Skin epidermis (tissue), 12 donors: ENCODE measurements around the gene SERPINB8.

Source experiments
- H3K27ac ChIP-seq, 21 experiments: fragments of 200-600 bp; sonication (generic) in 11 of 21; one replicate each; pipeline ENCODE4 v1.5.0; 2020; ENCODE audit warnings: mild to moderate bottlenecking in 3 of 21, inconsistent platforms in 2 of 21, moderate library complexity in 2 of 21
- H3K4me3 ChIP-seq, 7 experiments: fragments of 200-600 bp; sonication (generic) in 2 of 7; one replicate each; pipeline ENCODE4 v1.5.0; 2020; ENCODE audit warnings: inconsistent platforms in 2 of 7, mild to moderate bottlenecking in 2 of 7, moderate library complexity in 1 of 7

The SERPINB8 gene

GRCh38 chr18:63999871-64000270, 30.0 kb downstream of the SERPINB8 start:
- Histone ChIP-seq H3K4me3 (no peak overlapping the region), H3K27ac (no peak overlapping the region)

DNA sequence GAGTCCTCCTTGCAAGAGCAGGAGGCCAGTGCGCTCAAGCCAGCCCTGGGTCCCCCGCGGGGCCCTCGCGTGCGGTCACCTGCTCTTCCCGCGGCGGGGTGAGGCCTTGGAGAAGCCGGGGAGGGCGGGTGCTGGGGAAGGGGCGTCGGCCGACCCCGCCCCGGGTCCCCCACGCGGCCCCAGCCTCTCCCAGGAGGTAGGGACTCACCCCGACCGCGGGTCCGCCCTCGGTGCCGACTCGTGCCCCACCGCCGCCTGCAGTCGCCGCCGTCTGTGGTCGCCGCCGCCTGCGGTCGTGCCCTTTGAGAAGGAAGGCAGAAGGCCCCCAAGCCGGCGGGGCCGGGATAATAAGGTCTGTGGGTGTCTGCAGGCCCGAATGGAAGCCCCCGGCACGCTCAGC, 32.7 kb downstream of the SERPINB8 start:
- no peak overlapping the region for H3K27ac ChIP-seq

DNA sequence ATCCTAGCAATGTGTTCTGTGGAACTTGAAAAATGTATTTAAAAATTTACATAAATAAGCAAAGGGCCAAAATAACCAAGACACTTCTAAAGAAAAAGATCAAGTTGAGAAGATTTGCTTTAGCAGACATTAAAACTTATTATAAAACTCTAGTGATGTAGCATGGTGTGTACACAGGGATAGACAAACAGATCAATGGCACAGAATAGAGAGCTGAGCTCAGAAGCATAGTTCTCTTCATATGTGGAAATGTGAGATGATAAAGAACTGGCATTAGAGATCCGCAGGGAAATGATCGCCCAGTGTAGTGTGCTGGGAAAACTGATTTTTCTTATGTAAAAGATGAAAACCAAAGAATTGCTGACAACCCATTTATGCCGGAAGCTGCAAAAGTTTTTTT, 39.4 kb downstream of the SERPINB8 start:
- H3K4me3 ChIP-seq, result no peak overlapping the region
- no peak overlapping the region for H3K27ac ChIP-seq

More for the DNA sequence above, 32.7 kb downstream of the SERPINB8 start:
- no peak overlapping the region for H3K4me3 ChIP-seq

- no peak overlapping the region for H3K27ac ChIP-seq
- H3K4me3 ChIP-seq, result no peak overlapping the region
These were observed 41.6 kb downstream of the SERPINB8 start for GRCh38 chr18:64011513-64011912.

- no peak overlapping the region for H3K27ac ChIP-seq
- H3K4me3 ChIP-seq, result no peak overlapping the region
These were observed 48.0 kb downstream of the SERPINB8 start for GRCh38 chr18:64017870-64018269.

DNA sequence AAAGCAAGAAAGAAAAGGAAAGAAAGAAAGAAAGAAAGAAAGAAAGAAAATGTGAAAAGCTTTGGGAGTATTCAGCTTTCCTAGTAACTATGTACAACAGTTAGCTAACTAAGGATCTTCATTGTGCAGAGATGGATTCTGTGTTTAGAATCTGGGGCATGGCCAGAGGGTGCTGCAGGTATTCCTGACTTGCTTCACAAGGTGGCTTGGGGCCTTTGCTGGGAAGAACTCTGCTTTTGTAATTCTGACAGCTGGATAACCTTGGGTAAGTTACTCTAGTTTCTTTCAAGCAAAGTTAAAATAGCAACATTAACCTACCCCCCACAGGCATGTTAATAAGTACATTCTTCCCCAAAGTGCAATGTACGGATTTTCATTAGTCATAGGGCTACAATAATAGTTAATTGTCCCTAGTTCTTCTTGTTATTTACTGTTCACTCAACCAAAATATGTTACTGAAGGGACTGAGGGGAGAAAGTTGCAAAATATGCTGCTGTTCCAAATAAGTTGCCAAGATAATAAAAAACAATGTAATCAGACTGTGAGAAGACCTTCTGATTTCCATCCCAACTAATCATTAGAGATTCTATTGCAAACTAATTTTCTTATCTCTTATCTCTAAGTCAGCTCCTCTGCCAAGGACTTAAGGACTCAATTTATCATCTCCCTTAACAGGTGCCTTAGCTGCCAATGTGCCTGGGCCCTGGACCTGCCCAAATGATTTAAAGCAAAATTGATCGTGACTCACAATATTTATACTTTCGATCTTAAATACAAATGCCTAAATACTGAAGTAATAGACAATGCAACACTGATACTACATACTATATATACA, 50.3 kb downstream of the SERPINB8 start:
- Histone ChIP-seq H3K27ac (no peak overlapping the region), H3K4me3 (no peak overlapping the region)

GRCh38 chr18:64026350-64026749, 56.5 kb downstream of the SERPINB8 start:
- Histone ChIP-seq H3K27ac (no peak overlapping the region), H3K4me3 (no peak overlapping the region)

GRCh38 chr18:64027931-64028695, 58.2 kb downstream of the SERPINB8 start:
- no peak overlapping the region for H3K4me3 ChIP-seq
- no peak overlapping the region for H3K27ac ChIP-seq

DNA sequence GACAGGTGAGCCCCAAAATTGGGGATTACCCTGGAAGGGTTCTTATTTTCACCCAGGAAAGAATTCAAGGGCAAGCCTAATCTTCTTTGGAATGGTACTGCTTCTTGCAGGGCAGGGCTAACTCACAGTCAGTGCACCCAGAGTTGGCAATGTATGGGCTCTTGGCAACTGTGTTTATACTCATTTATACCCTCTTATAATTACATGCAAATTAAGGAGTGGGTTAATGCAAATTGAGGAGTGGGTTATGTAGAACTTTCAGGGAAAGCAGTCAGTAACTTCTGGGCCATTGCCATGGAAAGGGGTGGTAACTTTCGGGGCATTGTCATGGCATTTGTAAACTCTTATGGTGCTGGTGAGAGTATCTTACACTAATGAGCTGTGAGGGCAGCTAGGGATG, 59.2 kb downstream of the SERPINB8 start:
- no peak overlapping the region for H3K4me3 ChIP-seq
- H3K27ac ChIP-seq, result no peak overlapping the region

GRCh38 chr18:64031411-64031810, 61.5 kb downstream of the SERPINB8 start:
- Histone ChIP-seq H3K4me3 (no peak overlapping the region), H3K27ac (no peak overlapping the region)

GRCh38 chr18:64032312-64032711, 62.4 kb downstream of the SERPINB8 start:
- Histone ChIP-seq H3K4me3 (no peak overlapping the region), H3K27ac (no peak overlapping the region)

- Histone ChIP-seq H3K4me3 (no peak overlapping the region), H3K27ac (no peak overlapping the region)
These were observed 68.0 kb downstream of the SERPINB8 start for GRCh38 chr18:64037812-64038414.
